GM12874 (cell line): ENCODE results near the gene PLXNA2.

Experiments used
- TF ChIP-seq, protein P1 (sequence below): IDR thresholded peaks from 2 replicates; pipeline ENCODE4 v1.5.1; 2011; ENCODE audit warnings: low read depth, mild to moderate bottlenecking, control low read depth, low read length, moderate library complexity; ENCODE audit not compliant: insufficient read depth

Gene PLXNA2

DNA sequence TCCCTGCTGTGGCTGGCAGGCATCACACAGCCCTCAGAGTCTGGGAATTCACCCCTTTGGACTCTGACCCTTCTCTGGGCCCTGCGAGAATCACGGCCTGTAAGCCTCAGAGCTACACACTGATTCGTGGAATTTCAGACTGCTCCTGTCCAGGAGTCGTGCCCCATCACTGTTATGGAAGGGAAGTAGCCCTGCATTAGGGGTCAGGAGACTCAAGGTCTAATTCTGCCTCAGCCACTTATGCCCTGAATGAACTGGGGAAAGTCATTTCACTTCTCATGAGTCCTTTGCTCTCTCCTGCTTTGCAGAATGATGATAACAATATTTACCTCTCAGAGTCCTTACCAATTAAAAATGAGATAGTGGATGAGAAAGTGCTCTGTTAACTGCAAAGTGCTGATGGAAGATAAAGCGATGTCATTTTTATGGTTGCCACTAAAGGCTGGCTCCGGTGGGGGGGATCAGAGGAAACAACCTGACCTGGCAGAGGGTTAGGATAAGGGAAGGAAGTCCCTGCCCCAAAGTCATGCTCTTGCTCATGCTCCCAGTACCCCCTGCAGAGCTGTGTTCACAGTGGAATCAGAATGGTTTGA lies 184.7 kb downstream of the PLXNA2 start:
- TF ChIP-seq, protein P1, sequence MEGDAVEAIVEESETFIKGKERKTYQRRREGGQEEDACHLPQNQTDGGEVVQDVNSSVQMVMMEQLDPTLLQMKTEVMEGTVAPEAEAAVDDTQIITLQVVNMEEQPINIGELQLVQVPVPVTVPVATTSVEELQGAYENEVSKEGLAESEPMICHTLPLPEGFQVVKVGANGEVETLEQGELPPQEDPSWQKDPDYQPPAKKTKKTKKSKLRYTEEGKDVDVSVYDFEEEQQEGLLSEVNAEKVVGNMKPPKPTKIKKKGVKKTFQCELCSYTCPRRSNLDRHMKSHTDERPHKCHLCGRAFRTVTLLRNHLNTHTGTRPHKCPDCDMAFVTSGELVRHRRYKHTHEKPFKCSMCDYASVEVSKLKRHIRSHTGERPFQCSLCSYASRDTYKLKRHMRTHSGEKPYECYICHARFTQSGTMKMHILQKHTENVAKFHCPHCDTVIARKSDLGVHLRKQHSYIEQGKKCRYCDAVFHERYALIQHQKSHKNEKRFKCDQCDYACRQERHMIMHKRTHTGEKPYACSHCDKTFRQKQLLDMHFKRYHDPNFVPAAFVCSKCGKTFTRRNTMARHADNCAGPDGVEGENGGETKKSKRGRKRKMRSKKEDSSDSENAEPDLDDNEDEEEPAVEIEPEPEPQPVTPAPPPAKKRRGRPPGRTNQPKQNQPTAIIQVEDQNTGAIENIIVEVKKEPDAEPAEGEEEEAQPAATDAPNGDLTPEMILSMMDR, result no peak

DNA sequence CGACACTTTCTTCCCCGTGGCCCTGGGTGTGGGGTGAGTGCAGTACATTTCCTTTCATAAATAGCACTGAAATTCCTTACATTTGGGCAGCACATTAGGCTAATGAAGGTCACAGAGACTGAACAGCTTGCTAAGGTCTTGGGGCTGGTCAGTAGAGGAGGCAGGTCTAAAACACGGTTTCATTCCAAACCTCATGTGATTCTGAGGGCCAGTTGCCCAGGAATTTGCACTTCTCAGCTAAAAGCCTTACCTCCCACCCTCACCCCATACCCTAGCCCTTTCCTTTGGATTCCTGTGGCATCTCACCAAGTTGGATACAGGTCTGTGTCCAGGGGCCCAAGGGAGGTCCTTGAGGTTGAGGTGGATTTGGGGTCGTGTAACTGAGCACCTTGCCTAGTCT lies 185.4 kb downstream of the PLXNA2 start:
- TF ChIP-seq, protein P1, result no peak

DNA sequence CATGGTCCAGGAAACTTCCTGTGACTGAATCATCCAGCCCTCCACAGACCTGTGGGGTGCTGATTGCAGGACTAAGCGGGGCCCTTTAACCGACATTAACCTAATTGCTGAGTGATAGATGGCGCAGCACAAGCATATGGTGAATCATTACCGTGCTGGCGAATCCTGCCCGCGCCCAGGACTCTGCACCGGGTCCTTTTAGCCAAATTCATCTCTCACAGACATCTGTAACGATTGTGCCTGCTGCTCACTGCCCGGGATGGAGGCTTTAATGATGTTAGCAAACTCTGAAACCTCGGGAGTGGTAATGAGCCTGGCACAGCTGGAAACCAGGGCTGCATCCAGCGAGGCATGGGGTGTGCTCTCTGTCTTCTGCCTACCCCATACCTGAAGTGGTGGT lies 185.9 kb downstream of the PLXNA2 start:
- TF ChIP-seq, protein P1, result no peak

DNA sequence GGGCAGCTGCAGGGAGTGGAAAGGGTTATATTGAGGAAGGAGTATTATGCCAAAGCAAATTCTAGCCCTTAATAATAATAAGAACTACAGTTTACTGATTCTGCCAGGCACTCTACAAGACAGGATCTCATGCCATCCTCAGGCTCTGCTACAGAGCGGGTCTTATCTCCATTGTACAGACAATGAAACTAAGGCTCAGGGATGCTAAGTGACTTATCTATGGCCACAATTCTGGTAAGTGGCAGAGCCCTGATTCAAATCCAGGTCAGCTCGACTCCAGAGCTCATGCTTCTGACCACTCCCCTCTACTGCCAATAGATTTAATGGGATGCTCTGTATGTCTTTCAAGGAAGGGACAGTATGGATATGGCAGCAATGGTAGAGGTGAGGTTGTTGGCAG lies 187.1 kb downstream of the PLXNA2 start:
- TF ChIP-seq, protein P1, result no peak

DNA sequence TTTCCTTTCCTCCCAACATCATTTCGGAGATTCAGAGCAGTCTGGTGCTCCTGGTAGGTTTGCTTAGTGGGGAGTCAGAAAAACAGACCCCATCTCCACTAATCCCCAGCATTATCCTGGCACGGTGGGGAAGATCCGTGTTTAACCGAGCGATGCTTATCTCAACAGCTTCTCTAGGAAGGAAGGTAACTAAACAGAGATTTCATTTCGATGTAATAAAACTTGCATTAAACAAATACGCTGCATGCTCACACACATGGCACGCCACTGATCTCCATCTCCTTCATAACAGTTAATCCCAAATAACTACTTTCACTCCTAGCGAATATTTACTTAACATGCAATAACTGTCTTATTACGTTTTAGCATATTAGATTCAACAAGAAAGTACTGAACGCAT lies 188.6 kb downstream of the PLXNA2 start:
- TF ChIP-seq, protein P1, result no peak

DNA sequence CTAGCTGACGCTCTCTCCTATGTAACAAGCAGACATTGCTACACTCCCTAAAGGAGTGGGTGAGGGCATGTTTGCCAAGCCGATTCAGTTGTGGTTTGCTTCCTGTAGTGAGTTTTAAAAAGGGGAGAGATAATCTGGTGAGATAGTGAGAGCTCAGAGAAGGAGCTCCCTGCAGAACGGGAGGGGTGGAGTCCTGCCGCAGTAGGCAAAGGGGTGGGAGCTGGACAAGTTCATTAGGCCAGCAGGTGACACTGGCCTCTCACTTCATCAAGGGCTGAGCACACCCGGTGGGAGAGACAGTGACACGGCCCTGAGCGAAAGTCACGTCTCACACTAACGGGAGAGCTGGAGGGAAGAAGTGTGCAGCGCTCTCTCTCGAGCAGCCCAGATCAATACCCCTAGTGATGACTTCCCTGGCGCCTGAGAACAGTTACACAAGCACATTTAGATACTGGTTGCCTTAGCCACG lies 189.2 kb downstream of the PLXNA2 start:
- TF ChIP-seq, protein P1, result no peak

DNA sequence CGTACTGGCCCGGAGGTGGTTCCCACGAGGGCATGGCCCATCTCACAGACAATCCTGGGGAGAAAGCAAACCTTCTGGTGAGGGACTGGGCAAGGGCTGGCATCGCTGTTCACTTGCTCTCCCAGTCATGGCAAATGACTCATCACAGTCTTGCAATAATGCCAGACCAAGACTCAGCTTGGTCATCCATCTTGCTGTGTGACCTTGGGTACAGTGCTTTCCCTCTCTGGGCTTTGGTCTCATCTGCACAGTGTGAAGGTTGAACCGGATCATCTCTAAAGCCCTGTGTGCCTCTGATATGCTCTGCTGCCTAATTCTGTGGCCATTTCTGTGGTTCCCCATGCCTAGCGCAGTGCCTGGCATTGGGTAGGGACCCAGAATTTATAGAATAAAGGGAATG lies 189.7 kb downstream of the PLXNA2 start:
- TF ChIP-seq, protein P1, result no peak

DNA sequence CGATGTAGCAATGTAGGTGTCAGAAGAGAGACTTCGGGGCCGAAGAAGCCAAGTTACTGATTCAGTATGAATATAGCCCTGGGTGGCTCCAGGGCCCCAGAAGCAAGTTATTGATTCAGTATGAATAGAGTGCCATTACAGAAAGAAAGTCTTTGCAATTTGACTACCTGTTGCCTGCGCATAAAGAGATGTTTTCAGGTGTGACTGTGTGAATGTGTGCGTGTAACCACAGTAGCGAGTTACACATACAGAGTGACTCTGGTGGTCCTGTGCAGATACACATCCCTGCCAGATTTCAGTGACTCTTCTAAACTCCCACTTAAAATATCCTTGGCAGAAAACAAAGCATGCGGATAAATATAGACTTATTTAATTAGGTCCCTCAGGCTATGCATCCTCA lies 190.5 kb downstream of the PLXNA2 start:
- TF ChIP-seq, protein P1, result no peak
